T-cell (primary cell): ENCODE measurements around the gene PPM1E. TPM values are rescaled to one million over a fixed set of nuclear protein-coding genes. Genes with fewer than 3 reads are reported as not detected.
"Not testable (repeated sequence)": the region's sequence is repeated elsewhere in the genome, so short reads cannot be mapped to it uniquely, and the experiment has no call there.

Source experiments
- ATAC-seq, 4 experiments: fragments of 200-7000 bp in 3 of 4; fragments of 150-1000 bp in 1 of 4; cut with Tn5 transposase; replicated peaks in 1 of 4; 1 replicate in 3 of 4; 2 replicates in 1 of 4; pipeline ENCODE4 v1.10.0; 2021; ENCODE audit warnings: moderate library complexity in 3 of 4, mild to moderate bottlenecking in 2 of 4, moderate number of reproducible peaks in 1 of 4
- CTCF ChIA-PET, 2 donors: fragments of 300-600 bp; sonication (Branson Sonifier 250); formaldehyde crosslinking; loops; one replicate each; lab custom pipeline; 2022; ENCODE audit warnings: antibody characterized with exemption in 2 of 2; lab: Charles Lee
- POLR2A ChIA-PET, 2 donors: fragments of 300-600 bp; sonication (Branson Sonifier 250); formaldehyde crosslinking; loops; one replicate each; lab custom pipeline; 2022; ENCODE audit warnings: antibody characterized with exemption in 2 of 2; lab: Charles Lee
- DNase-seq, 35 experiments: peaks; one replicate each; pipeline versions ENCODE4 v3.0.0 to v3.0.0-alpha.2; 2013 to 2023
- H3K27ac ChIP-seq: one replicate; pipeline ENCODE4 v1.5.1; 2013; ENCODE audit warnings: low read length
- H3K27me3 ChIP-seq, 2 experiments: replicated peaks in 1 of 2; 1 replicate in 1 of 2; 2 replicates in 1 of 2; pipeline versions ENCODE4 v1.6.1 to v1.7.0; 2013; ENCODE audit warnings: low read length in 1 of 2, mixed read lengths in 1 of 2; ENCODE audit not compliant: control insufficient read depth in 2 of 2, insufficient read depth in 2 of 2; ENCODE audit errors: extremely low read depth in 1 of 2
- H3K36me3 ChIP-seq, 2 donors: 1 replicate in 1 of 2; 2 replicates in 1 of 2; pipeline versions ENCODE4 v1.6.1 to v1.7.0; 2013; ENCODE audit warnings: low read length in 1 of 2; ENCODE audit not compliant: control insufficient read depth in 2 of 2, insufficient read depth in 1 of 2; ENCODE audit errors: extremely low read depth in 1 of 2
- H3K4me1 ChIP-seq, 2 experiments: 1 replicate in 1 of 2; 2 replicates in 1 of 2; pipeline versions ENCODE4 v1.6.1 to v1.7.0; 2013; ENCODE audit warnings: low read length in 2 of 2, mixed read lengths in 1 of 2; ENCODE audit not compliant: insufficient read depth in 2 of 2, control insufficient read depth in 1 of 2; ENCODE audit errors: extremely low read depth in 1 of 2
- H3K4me3 ChIP-seq, 2 donors: 1 replicate in 1 of 2; 2 replicates in 1 of 2; pipeline versions ENCODE4 v1.5.1 to v1.7.0; 2013; ENCODE audit warnings: mild to moderate bottlenecking in 2 of 2, low read length in 1 of 2, moderate library complexity in 1 of 2; ENCODE audit not compliant: control insufficient read depth in 1 of 2; ENCODE audit errors: extremely low read depth in 1 of 2
- H3K9me3 ChIP-seq: 2 replicates; pipeline ENCODE4 v1.7.0; 2013
- H3K27ac Mint-ChIP-seq, 2 donors: one replicate each; pipeline ENCODE4 v1.8.0; 2020 to 2021; ENCODE audit warnings: mild to moderate bottlenecking in 2 of 2, mixed read lengths in 2 of 2
- H3K27me3 Mint-ChIP-seq, 2 donors: one replicate each; pipeline ENCODE4 v1.8.0; 2021 to 2022; ENCODE audit warnings: mixed read lengths in 2 of 2
- H3K36me3 Mint-ChIP-seq: one replicate; pipeline ENCODE4 v1.8.0; 2021; ENCODE audit warnings: mixed read lengths
- H3K4me1 Mint-ChIP-seq, 3 donors: one replicate each; pipeline ENCODE4 v1.8.0; 2020 to 2022; ENCODE audit warnings: mixed read lengths in 3 of 3, mild to moderate bottlenecking in 1 of 3
- H3K4me3 Mint-ChIP-seq, 3 donors: one replicate each; pipeline ENCODE4 v1.8.0; 2020 to 2022; ENCODE audit warnings: mild to moderate bottlenecking in 3 of 3, mixed read lengths in 3 of 3, moderate library complexity in 3 of 3
- H3K9me3 Mint-ChIP-seq, 3 donors: one replicate each; pipeline ENCODE4 v1.8.0; 2020 to 2022; ENCODE audit warnings: mixed read lengths in 3 of 3
- WGBS: methylation state at CpG from one replicate; pipeline ENCODE4 v1.1.5; 2013; ENCODE audit warnings: missing lambda C conversion rate; ENCODE audit not compliant: insufficient coverage; 5-methylcytosine and 5-hydroxymethylcytosine counted together
- total RNA-seq, 35 experiments: library from RNA in 6 of 35; stranded (reverse) in 6 of 35; fragments of 120-200 nt in 1 of 35; gene quantifications; one replicate each; pipeline versions ENCODE4 v1.2.1 to v1.2.4 and lab custom pipeline; 2013 to 2026

PPM1E gene
- total RNA-seq, 5 donors from 2014 or later (not counting 1 experiment from before 2014, with no cell fraction given) = 0.03 TPM; not detected in 4

- Mint-ChIP-seq H3K36me3 (no peaks in the 10 kb centered on the region), H3K9me3 (no peaks in the 10 kb centered on the region), H3K4me3 (no peak overlapping the region), H3K27me3 (peaks cover 42 to 44% of the 10 kb centered on the region in 2 donors), H3K27ac (no peak overlapping the region), H3K4me1 (no peaks in the 10 kb centered on the region)
- CTCF ChIA-PET = interaction anchor here in 1 of 2 donors (0.6 kb wide), 1 partner anchor 345 kb away, joined by 3 read pairs; no protein-coding TSS in a partner anchor
- DNase-seq (no peak), ATAC-seq (no peak)
- Histone ChIP-seq H3K9me3 (no peaks in the 10 kb centered on the region), H3K4me3 (no peak overlapping the region), H3K4me1 (no peaks in the 10 kb centered on the region), H3K36me3 (no peaks in the 10 kb centered on the region), H3K27ac (no peak overlapping the region), H3K27me3 (peaks cover 8 to 14% of the 10 kb centered on the region in 2 experiments)
- POLR2A ChIA-PET = interaction anchor here in 1 of 2 donors (0.5 kb wide), 1 partner anchor 249 kb away, joined by 5 read pairs; no protein-coding TSS in a partner anchor
- WGBS = no CpG with 5 or more reads among the region's 1 CpG
Observed at GRCh38 chr17:58763263-58763662, 7.6 kb downstream of the PPM1E start.

GRCh38 chr17:58764373-58764772 lies 8.7 kb downstream of the PPM1E start:
- no peak overlapping the region for H3K27ac ChIP-seq
- no peaks in the 10 kb centered on the region for H3K9me3 Mint-ChIP-seq
- H3K4me3 Mint-ChIP-seq = no peak overlapping the region
- no peak overlapping the region for H3K4me3 ChIP-seq
- no peaks in the 10 kb centered on the region for H3K4me1 Mint-ChIP-seq
- ATAC-seq (no peak), DNase-seq (no peak)
- ChIA-PET CTCF (no interaction called here), POLR2A (no interaction called here)
- H3K27me3 Mint-ChIP-seq = peaks cover 33 to 37% of the 10 kb centered on the region in 2 donors
- H3K36me3 ChIP-seq = no peaks in the 10 kb centered on the region
- no peak overlapping the region for H3K27ac Mint-ChIP-seq
- H3K27me3 ChIP-seq = peaks cover 2 to 9% of the 10 kb centered on the region in 2 experiments
- H3K9me3 ChIP-seq = no peaks in the 10 kb centered on the region
- WGBS = 100% methylated on average over 1 of the region's 5 CpGs
- no peaks in the 10 kb centered on the region for H3K4me1 ChIP-seq
- H3K36me3 Mint-ChIP-seq = no peaks in the 10 kb centered on the region

- POLR2A ChIA-PET, DNase-seq, H3K27ac Mint-ChIP-seq, H3K27me3 Mint-ChIP-seq, H3K9me3 ChIP-seq, H3K36me3 Mint-ChIP-seq, ATAC-seq, H3K4me1 ChIP-seq, H3K9me3 Mint-ChIP-seq, H3K4me3 ChIP-seq, H3K27ac ChIP-seq, H3K36me3 ChIP-seq, CTCF ChIA-PET, H3K4me1 Mint-ChIP-seq, H3K27me3 ChIP-seq, H3K4me3 Mint-ChIP-seq: not testable (repeated sequence)
- WGBS = 60% methylated on average over 2 of the region's 5 CpGs
Observed at GRCh38 chr17:58778482-58778881, 22.8 kb downstream of the PPM1E start.

GRCh38 chr17:58779446-58779845 lies 23.8 kb downstream of the PPM1E start:
- no peak overlapping the region for H3K4me3 Mint-ChIP-seq
- Histone ChIP-seq H3K36me3 (no peaks in the 10 kb centered on the region), H3K27me3 (peaks cover 0 to 10% of the 10 kb centered on the region in 2 experiments), H3K9me3 (no peaks in the 10 kb centered on the region), H3K4me1 (no peaks in the 10 kb centered on the region), H3K4me3 (no peak overlapping the region), H3K27ac (no peak overlapping the region)
- no peaks in the 10 kb centered on the region for H3K36me3 Mint-ChIP-seq
- H3K9me3 Mint-ChIP-seq = no peaks in the 10 kb centered on the region
- H3K4me1 Mint-ChIP-seq = no peaks in the 10 kb centered on the region
- DNase-seq = no peak
- 60% methylated on average over 1 of the region's 1 CpG for WGBS
- H3K27me3 Mint-ChIP-seq = peaks cover 3 to 6% of the 10 kb centered on the region in 2 donors
- ChIA-PET POLR2A (no interaction called here), CTCF (no interaction called here)
- no peak overlapping the region for H3K27ac Mint-ChIP-seq
- no peak for ATAC-seq

GRCh38 chr17:58783380-58783779 lies 27.7 kb downstream of the PPM1E start:
- H3K27ac Mint-ChIP-seq = no peak overlapping the region
- DNase-seq = peak in 1 of 35 experiments; percentile 3
- WGBS = no CpG with 5 or more reads among the region's 4 CpGs

GRCh38 chr17:58785097-58785496 lies 29.4 kb downstream of the PPM1E start:
- H3K27me3 ChIP-seq = peaks cover 0 to 6% of the 10 kb centered on the region in 2 experiments
- H3K27ac ChIP-seq = no peak overlapping the region
- H3K4me1 ChIP-seq = no peaks in the 10 kb centered on the region
- CTCF ChIA-PET = no interaction called here
- peaks cover 0 to 3% (median 0%) of the 10 kb centered on the region in 3 donors for H3K4me1 Mint-ChIP-seq
- no peaks in the 10 kb centered on the region for H3K9me3 ChIP-seq
- WGBS = no CpG with 5 or more reads among the region's 1 CpG
- H3K36me3 Mint-ChIP-seq = no peaks in the 10 kb centered on the region
- ATAC-seq (no peak), DNase-seq (no peak)
- no peak overlapping the region for H3K4me3 Mint-ChIP-seq
- POLR2A ChIA-PET = interaction anchor here in 1 of 2 donors (0.6 kb wide), 1 partner anchor 13 kb away, joined by 3 read pairs; no protein-coding TSS in a partner anchor
- peaks cover 0 to 3% of the 10 kb centered on the region in 2 donors for H3K27me3 Mint-ChIP-seq
- no peaks in the 10 kb centered on the region for H3K36me3 ChIP-seq
- no peak overlapping the region for H3K4me3 ChIP-seq
- no peak overlapping the region for H3K27ac Mint-ChIP-seq
- no peaks in the 10 kb centered on the region for H3K9me3 Mint-ChIP-seq

More at GRCh38 chr17:58783380-58783779, 27.7 kb downstream of the PPM1E start:
- H3K4me1 Mint-ChIP-seq = no peaks in the 10 kb centered on the region
- ChIA-PET CTCF (interaction anchor here in 1 of 2 donors (0.6 to 0.9 kb wide), 3 partner anchors 13 to 58 kb away, joined by 3 read pairs; no protein-coding TSS in a partner anchor), POLR2A (no interaction called here)
- Histone ChIP-seq H3K36me3 (no peaks in the 10 kb centered on the region), H3K4me1 (no peaks in the 10 kb centered on the region), H3K27me3 (peaks cover 0 to 6% of the 10 kb centered on the region in 2 experiments), H3K27ac (no peak overlapping the region), H3K9me3 (no peaks in the 10 kb centered on the region), H3K4me3 (no peak overlapping the region)
- H3K4me3 Mint-ChIP-seq = no peak overlapping the region
- ATAC-seq = no peak
- peaks cover 0 to 3% of the 10 kb centered on the region in 2 donors for H3K27me3 Mint-ChIP-seq
- H3K36me3 Mint-ChIP-seq = no peaks in the 10 kb centered on the region
- H3K9me3 Mint-ChIP-seq = no peaks in the 10 kb centered on the region
